ENCODE results near the gene AREL1. TPM values are rescaled to one million over a fixed set of nuclear protein-coding genes. Genes with fewer than 3 reads are reported as not detected.

AREL1 gene
- total and polyA plus RNA-seq, 7 donors, result 4.8 to 20.2 (median 12.5) TPM

DNA sequence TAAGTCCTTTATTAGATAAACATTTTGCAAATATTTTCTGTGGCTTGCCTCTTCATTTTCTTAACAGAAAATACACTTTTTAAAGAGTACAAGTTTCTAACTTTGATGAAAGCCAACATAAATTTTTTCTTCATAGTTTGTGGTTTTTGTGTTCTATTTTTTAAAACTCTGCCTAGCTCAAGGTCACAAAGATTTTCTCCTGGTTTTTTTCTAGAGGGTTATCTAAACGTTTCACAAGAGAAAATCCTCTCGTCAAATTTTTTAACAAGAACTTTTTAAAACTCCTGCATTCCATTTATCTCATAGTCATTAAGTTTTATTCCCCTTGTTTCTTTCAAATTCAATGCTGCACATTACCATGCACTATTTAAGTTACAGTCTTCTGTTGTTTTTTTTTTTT, 8.2 kb downstream of the AREL1 start:
- 58 to 75% methylated on average over 2 of the region's 2 CpGs for WGBS, 2 donors
- H3K36me3 ChIP-seq, result no peaks in the 10 kb centered on the region
- peaks cover 0 to 20% (median 13%) of the 10 kb centered on the region in 4 donors for H3K4me1 ChIP-seq
- H3K4me3 ChIP-seq, result no peak overlapping the region
- TF ChIP-seq, protein P1, sequence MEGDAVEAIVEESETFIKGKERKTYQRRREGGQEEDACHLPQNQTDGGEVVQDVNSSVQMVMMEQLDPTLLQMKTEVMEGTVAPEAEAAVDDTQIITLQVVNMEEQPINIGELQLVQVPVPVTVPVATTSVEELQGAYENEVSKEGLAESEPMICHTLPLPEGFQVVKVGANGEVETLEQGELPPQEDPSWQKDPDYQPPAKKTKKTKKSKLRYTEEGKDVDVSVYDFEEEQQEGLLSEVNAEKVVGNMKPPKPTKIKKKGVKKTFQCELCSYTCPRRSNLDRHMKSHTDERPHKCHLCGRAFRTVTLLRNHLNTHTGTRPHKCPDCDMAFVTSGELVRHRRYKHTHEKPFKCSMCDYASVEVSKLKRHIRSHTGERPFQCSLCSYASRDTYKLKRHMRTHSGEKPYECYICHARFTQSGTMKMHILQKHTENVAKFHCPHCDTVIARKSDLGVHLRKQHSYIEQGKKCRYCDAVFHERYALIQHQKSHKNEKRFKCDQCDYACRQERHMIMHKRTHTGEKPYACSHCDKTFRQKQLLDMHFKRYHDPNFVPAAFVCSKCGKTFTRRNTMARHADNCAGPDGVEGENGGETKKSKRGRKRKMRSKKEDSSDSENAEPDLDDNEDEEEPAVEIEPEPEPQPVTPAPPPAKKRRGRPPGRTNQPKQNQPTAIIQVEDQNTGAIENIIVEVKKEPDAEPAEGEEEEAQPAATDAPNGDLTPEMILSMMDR (IDR thresholded peaks at IDR 0.05), result no peak
- TF ChIP-seq POLR2AphosphoS5 (IDR thresholded peaks at IDR 0.05), result no peak
- TF ChIP-seq EP300 (IDR thresholded peaks at IDR 0.05), result no peak
- TF ChIP-seq POLR2A (IDR thresholded peaks at IDR 0.05), result no peak
- no peak for DNase-seq
- no peak overlapping the region for H3K27ac ChIP-seq
- H3K9me3 ChIP-seq, result peaks cover 0 to 2% (median 0%) of the 10 kb centered on the region in 4 donors
- intact Hi-C loops (cut with DNase I), result no loop called here
- H3K27me3 ChIP-seq, result no peaks in the 10 kb centered on the region

DNA sequence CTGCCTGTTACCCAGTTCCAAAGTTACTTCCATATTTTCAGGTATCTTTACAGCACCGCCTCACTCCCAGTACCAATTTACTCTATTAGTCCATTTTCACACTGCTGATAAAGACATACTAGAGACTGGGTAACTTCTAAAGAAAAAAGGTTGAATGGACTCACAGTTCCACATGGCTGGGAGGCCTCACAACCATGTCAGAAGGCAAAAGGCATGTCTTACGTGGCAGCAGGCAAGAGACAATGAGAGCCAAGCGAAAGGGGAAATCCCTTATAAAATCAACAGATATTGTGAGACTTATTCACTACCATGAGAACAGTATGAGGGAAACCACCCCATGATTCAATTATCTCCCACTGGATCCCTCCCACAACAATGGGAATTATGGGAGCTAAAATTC, 9.8 kb downstream of the AREL1 start:
- intact Hi-C loops (cut with DNase I), result no loop called here
- Histone ChIP-seq H3K4me3 (no peak overlapping the region), H3K36me3 (no peaks in the 10 kb centered on the region), H3K9me3 (peaks cover 0 to 2% (median 0%) of the 10 kb centered on the region in 4 donors), H3K27ac (no peak overlapping the region), H3K4me1 (peaks cover 0 to 15% (median 9%) of the 10 kb centered on the region in 4 donors), H3K27me3 (no peaks in the 10 kb centered on the region)
- TF ChIP-seq, protein P1 (IDR thresholded peaks at IDR 0.05), result no peak
- TF ChIP-seq POLR2AphosphoS5 (IDR thresholded peaks at IDR 0.05) (no peak), POLR2A (IDR thresholded peaks at IDR 0.05) (no peak)
- DNase-seq, result no peak
- 90 to 98% methylated on average over 3 of the region's 3 CpGs for WGBS, 2 donors

DNA sequence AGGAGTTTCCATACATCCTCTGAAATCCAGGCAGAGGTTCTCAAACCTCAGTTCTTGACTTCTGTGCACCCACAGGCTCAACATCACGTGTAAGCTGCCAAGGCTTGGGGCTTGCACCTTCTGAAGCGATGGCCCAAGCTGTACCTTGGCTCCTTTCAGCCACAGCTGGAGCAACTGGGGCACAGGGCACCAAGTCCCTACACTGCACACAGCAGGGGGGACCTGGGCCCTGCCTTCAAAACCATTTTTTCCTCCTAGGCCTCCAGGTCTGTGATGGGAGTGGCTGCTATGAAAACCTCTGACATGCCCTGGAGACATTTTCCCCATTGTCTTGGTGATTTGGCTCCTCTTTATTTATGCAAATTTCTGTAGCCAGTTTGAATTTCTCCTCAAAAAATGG, 10.6 kb downstream of the AREL1 start:
- 97 to 98% methylated on average over 2 of the region's 2 CpGs for WGBS, 2 donors

DNA sequence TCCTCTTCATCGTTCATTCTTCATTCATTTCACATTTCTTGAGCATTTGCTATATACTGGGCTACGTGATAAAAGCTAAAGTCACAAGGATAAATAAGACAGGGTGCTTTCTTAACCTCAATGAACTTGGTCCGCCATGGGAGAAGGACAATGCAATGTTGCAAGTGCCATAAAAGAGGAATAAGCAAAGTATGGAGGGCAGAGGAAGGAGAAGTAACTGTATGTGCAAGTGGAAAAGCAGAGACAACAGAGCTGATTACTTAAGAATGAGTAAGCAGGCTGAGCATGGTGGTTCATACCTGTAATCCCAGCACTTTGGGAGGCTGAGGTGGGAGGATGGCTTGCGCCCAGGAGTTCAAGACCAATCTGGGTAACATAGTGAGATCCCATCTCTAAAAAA, 14.4 kb downstream of the AREL1 start:
- intact Hi-C loops (cut with DNase I), result no loop called here
- Histone ChIP-seq H3K27ac (no peak overlapping the region), H3K36me3 (no peaks in the 10 kb centered on the region), H3K4me1 (no peaks in the 10 kb centered on the region), H3K27me3 (no peaks in the 10 kb centered on the region), H3K9me3 (peaks cover 0 to 2% (median 0%) of the 10 kb centered on the region in 4 donors), H3K4me3 (no peak overlapping the region)
- no peak for TF ChIP-seq EP300 (IDR thresholded peaks at IDR 0.05)
- no peak for DNase-seq
- 94 to 95% methylated on average over 4 of the region's 4 CpGs for WGBS, 2 donors

More for the DNA sequence above, 10.6 kb downstream of the AREL1 start:
- Histone ChIP-seq H3K4me1 (peaks cover 0 to 15% (median 9%) of the 10 kb centered on the region in 4 donors), H3K9me3 (peaks cover 0 to 2% (median 0%) of the 10 kb centered on the region in 4 donors), H3K27ac (no peak overlapping the region), H3K36me3 (no peaks in the 10 kb centered on the region), H3K27me3 (no peaks in the 10 kb centered on the region), H3K4me3 (no peak overlapping the region)
- TF ChIP-seq EP300 (IDR thresholded peaks at IDR 0.05) (no peak), POLR2AphosphoS5 (IDR thresholded peaks at IDR 0.05) (no peak), POLR2A (IDR thresholded peaks at IDR 0.05) (no peak)
- TF ChIP-seq, protein P1 (IDR thresholded peaks at IDR 0.05), result no peak
- no peak for DNase-seq
- intact Hi-C loops (cut with DNase I), result no loop called here

DNA sequence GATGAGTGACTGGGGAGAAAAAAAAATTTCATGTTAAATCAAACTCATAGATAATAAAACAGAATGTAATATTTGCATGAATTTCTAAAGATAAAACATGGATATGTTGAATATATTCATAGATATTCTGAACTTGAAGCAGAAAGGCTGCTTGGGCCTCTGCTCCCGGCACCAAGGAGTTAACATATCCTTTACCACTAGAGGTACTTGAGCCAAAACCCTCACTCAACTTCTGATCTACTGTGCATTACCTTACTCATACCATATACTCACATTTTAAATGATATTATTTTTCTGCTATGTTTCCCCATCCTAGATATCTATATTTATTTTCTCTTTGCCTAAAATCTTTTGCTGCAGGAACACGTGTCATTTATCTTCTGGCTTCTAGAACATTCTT, 14.9 kb downstream of the AREL1 start:
- Histone ChIP-seq H3K36me3 (no peaks in the 10 kb centered on the region), H3K9me3 (peaks cover 0 to 2% (median 0%) of the 10 kb centered on the region in 4 donors), H3K4me3 (no peak overlapping the region), H3K27me3 (no peaks in the 10 kb centered on the region), H3K27ac (no peak overlapping the region), H3K4me1 (no peaks in the 10 kb centered on the region)
- 95 to 96% methylated on average over 2 of the region's 2 CpGs for WGBS, 2 donors
- TF ChIP-seq EP300 (IDR thresholded peaks at IDR 0.05), result no peak
- no peak for TF ChIP-seq POLR2A (IDR thresholded peaks at IDR 0.05)
- no peak for TF ChIP-seq POLR2AphosphoS5 (IDR thresholded peaks at IDR 0.05)
- TF ChIP-seq, protein P1 (IDR thresholded peaks at IDR 0.05), result no peak
- intact Hi-C loops (cut with DNase I), result no loop called here
- no peak for DNase-seq

Data from sigmoid colon (tissue), 7 donors.